ENCODE results near the gene GRM7.

Gene GRM7

GRCh38 chr3:7687428-7688147, 826.7 kb downstream of the GRM7 start:
- DNase-seq: no peak
- intact Hi-C loops (cut with DNase I): no loop called here

- intact Hi-C loops (cut with DNase I): no loop called here
These were observed 832.0 kb downstream of the GRM7 start for GRCh38 chr3:7692866-7693265.

GRCh38 chr3:7693976-7694375, 833.1 kb downstream of the GRM7 start:
- no peak for DNase-seq
- intact Hi-C loops (cut with DNase I): no loop called here

More at GRCh38 chr3:7692866-7693265, 832.0 kb downstream of the GRM7 start:
- no peak for DNase-seq

GRCh38 chr3:7695049-7695448, 834.1 kb downstream of the GRM7 start:
- intact Hi-C loops (cut with DNase I): no loop called here

GRCh38 chr3:7696320-7696719, 835.4 kb downstream of the GRM7 start:
- intact Hi-C loops (cut with DNase I): no loop called here
- DNase-seq: no peak

More at GRCh38 chr3:7695049-7695448, 834.1 kb downstream of the GRM7 start:
- DNase-seq: no peak

GRCh38 chr3:7697548-7697947, 836.6 kb downstream of the GRM7 start:
- intact Hi-C loops (cut with DNase I): no loop called here
- no peak for DNase-seq

GRCh38 chr3:7700539-7700938, 839.6 kb downstream of the GRM7 start:
- intact Hi-C loops (cut with DNase I): no loop called here
- no peak for DNase-seq

GRCh38 chr3:7700977-7701376, 840.1 kb downstream of the GRM7 start:
- DNase-seq: peak in 2 of 10 donors; percentile 23 to 54
- intact Hi-C loops (cut with DNase I): no loop called here

GRCh38 chr3:7707187-7707586, 846.3 kb downstream of the GRM7 start:
- DNase-seq: no peak
- intact Hi-C loops (cut with DNase I): no loop called here

GRCh38 chr3:7709376-7710082, 848.6 kb downstream of the GRM7 start:
- intact Hi-C loops (cut with DNase I): no loop called here
- no peak for DNase-seq

- no peak for DNase-seq
- intact Hi-C loops (cut with DNase I): no loop called here
These were observed 849.4 kb downstream of the GRM7 start for GRCh38 chr3:7710284-7710683.

- intact Hi-C loops (cut with DNase I): no loop called here
- no peak for DNase-seq
These were observed 852.8 kb downstream of the GRM7 start for GRCh38 chr3:7713724-7714123.

- intact Hi-C loops (cut with DNase I): no loop called here
- no peak for DNase-seq
These were observed 859.9 kb downstream of the GRM7 start for GRCh38 chr3:7720649-7721297.

- DNase-seq: no peak
- intact Hi-C loops (cut with DNase I): no loop called here
These were observed 861.0 kb downstream of the GRM7 start for GRCh38 chr3:7721869-7722268.

GRCh38 chr3:7728566-7729519, 867.9 kb downstream of the GRM7 start:
- intact Hi-C loops (cut with DNase I): no loop called here
- DNase-seq: no peak

- intact Hi-C loops (cut with DNase I): no loop called here
- no peak for DNase-seq
These were observed 873.0 kb downstream of the GRM7 start for GRCh38 chr3:7733933-7734332.

- no peak for DNase-seq
- intact Hi-C loops (cut with DNase I): no loop called here
These were observed 873.5 kb downstream of the GRM7 start for GRCh38 chr3:7734456-7734855.

GRCh38 chr3:7737263-7737662, 876.3 kb downstream of the GRM7 start:
- DNase-seq: no peak
- intact Hi-C loops (cut with DNase I): no loop called here

GRCh38 chr3:7739754-7740153, 878.8 kb downstream of the GRM7 start:
- intact Hi-C loops (cut with DNase I): no loop called here
- DNase-seq: no peak

- intact Hi-C loops (cut with DNase I): no loop called here
- no peak for DNase-seq
These were observed 879.5 kb downstream of the GRM7 start for GRCh38 chr3:7740458-7740857.

- intact Hi-C loops (cut with DNase I): no loop called here
These were observed 883.9 kb downstream of the GRM7 start for GRCh38 chr3:7744850-7745249.

More at GRCh38 chr3:7744850-7745249, 883.9 kb downstream of the GRM7 start:
- no peak for DNase-seq

Measured in posterior cingulate gyrus (tissue), 11 donors.